Karpas-422 (cell line): ENCODE data around the gene F2RL2. TPM values are rescaled to one million over a fixed set of nuclear protein-coding genes. Genes with fewer than 3 reads are reported as not detected.

Experiments
- DNase-seq: peaks from one replicate; pipeline ENCODE4 v3.0.0-alpha.2; 2015
- H2AFZ ChIP-seq: fragments of 200-600 bp; sonication (generic); 2 replicates; pipeline ENCODE4 v1.6.1; 2014; ENCODE audit warnings: antibody characterized with exemption, low read length, mixed read lengths
- H3K27ac ChIP-seq: fragments of 200-600 bp; sonication (generic); 2 replicates; pipeline ENCODE4 v1.5.1; 2014; ENCODE audit warnings: mild to moderate bottlenecking, low read length, moderate library complexity
- H3K27me3 ChIP-seq: fragments of 200-600 bp; sonication (generic); 2 replicates; pipeline ENCODE4 v1.6.1; 2014; ENCODE audit warnings: low read length, mixed read lengths
- H3K36me3 ChIP-seq: fragments of 200-600 bp; sonication (generic); 2 replicates; pipeline ENCODE4 v1.6.1; 2014; ENCODE audit warnings: low read length, mixed read lengths; ENCODE audit not compliant: insufficient read depth
- H3K4me1 ChIP-seq: fragments of 200-600 bp; sonication (generic); 2 replicates; pipeline ENCODE4 v1.6.1; 2014; ENCODE audit warnings: mild to moderate bottlenecking, low read length, mixed read lengths
- H3K4me2 ChIP-seq: fragments of 200-600 bp; sonication (generic); 2 replicates; pipeline ENCODE4 v1.6.1; 2014; ENCODE audit warnings: low read length, low read depth, mild to moderate bottlenecking; ENCODE audit not compliant: poor library complexity, severe bottlenecking
- H3K4me3 ChIP-seq: fragments of 200-600 bp; sonication (generic); 2 replicates; pipeline ENCODE4 v1.5.1; 2014; ENCODE audit warnings: mild to moderate bottlenecking, antibody characterized with exemption, low read length, mixed read lengths
- H3K79me2 ChIP-seq: fragments of 200-600 bp; sonication (generic); 2 replicates; pipeline ENCODE4 v1.6.1; 2014; ENCODE audit warnings: mild to moderate bottlenecking, low read length, mixed read lengths
- H3K9ac ChIP-seq: fragments of 200-600 bp; sonication (generic); 2 replicates; pipeline ENCODE4 v1.6.0; 2014; ENCODE audit warnings: low read length
- H3K9me2 ChIP-seq: fragments of 200-600 bp; sonication (generic), shearing (Covaris generic); replicated peaks from 2 replicates; pipeline ENCODE4 v1.6.0; 2014; ENCODE audit warnings: mild to moderate bottlenecking, low read length, moderate library complexity; ENCODE audit not compliant: insufficient read depth
- H3K9me3 ChIP-seq: fragments of 300-700, 200-600 bp; sonication (generic); 2 replicates; pipeline ENCODE4 v1.6.1; 2014; ENCODE audit warnings: low read length, mixed read lengths
- H4K20me1 ChIP-seq: fragments of 200-600 bp; sonication (generic); 2 replicates; pipeline ENCODE4 v1.6.1; 2014; ENCODE audit warnings: mild to moderate bottlenecking, antibody characterized with exemption, low read length, low read depth; ENCODE audit not compliant: insufficient read depth
- total RNA-seq: library from RNA; depleted of rRNA; stranded (reverse); fragments of >200 nt; shearing (Covaris generic); gene quantifications from 2 replicates; pipeline ENCODE4 v1.2.3, GENCODE V29; 2014; ENCODE audit warnings: low replicate concordance; rRNA removed

Gene F2RL2, protein sequence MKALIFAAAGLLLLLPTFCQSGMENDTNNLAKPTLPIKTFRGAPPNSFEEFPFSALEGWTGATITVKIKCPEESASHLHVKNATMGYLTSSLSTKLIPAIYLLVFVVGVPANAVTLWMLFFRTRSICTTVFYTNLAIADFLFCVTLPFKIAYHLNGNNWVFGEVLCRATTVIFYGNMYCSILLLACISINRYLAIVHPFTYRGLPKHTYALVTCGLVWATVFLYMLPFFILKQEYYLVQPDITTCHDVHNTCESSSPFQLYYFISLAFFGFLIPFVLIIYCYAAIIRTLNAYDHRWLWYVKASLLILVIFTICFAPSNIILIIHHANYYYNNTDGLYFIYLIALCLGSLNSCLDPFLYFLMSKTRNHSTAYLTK
- not detected in 2 replicates for total RNA-seq

DNA sequence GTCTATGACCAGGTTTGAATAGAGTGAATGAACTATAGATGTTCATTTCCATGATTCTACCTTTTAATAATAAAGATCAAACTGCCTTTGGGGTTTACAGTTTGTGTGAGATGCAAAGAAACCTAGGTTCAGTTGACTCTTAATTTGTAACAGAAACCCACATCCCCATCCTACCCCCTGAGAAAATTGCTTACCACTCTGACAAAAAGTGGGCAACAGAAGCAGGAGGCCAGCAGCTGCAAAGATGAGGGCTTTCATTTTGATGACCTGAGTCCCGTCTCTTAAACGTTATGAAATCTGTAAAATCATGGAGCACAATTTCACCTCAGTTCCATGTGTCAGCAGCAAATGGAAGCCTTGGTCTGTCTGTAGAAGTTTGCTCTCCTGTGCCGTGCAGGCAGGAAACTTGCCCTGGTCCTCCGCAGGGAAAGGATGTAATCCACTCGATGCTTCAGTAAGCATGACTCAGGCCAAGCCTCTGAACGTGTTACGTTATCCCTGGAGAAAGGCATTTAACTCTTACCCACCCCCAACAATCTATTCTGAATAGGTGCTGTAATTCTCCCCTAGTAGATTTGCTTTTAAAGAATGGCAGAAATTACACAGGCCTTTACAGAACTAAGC lies at the start of gene F2RL2:
Gene F2RL2, minus strand, starts transcription at position 431 of the 624 bp plus-strand sequence. Its CDS starts 173 bp downstream, at position 258.
- no peaks in the 10 kb centered on the region; the same call in 1 of the 2 replicates for H3K27me3 ChIP-seq
- H3K4me1 ChIP-seq: no peaks in the 10 kb centered on the region
- no peak within 1 kb of the TSS for H3K27ac ChIP-seq
- H3K9me3 ChIP-seq: no peaks in the 10 kb centered on the region
- H3K4me2 ChIP-seq: no peak within 1 kb of the TSS
- H4K20me1 ChIP-seq: 0 out of 2 replicates have a peak, but pooled peaks cover 3% of the 10 kb centered on the region
- no peak within 1 kb of the TSS for H3K9ac ChIP-seq
- no peak for DNase-seq
- H3K36me3 ChIP-seq: no peaks in the 10 kb centered on the region
- H2AFZ ChIP-seq: no peak within 1 kb of the TSS
- H3K9me2 ChIP-seq: no peaks in the 10 kb centered on the region
- no peaks in the 10 kb centered on the region for H3K79me2 ChIP-seq
- H3K4me3 ChIP-seq: no peak within 1 kb of the TSS

DNA sequence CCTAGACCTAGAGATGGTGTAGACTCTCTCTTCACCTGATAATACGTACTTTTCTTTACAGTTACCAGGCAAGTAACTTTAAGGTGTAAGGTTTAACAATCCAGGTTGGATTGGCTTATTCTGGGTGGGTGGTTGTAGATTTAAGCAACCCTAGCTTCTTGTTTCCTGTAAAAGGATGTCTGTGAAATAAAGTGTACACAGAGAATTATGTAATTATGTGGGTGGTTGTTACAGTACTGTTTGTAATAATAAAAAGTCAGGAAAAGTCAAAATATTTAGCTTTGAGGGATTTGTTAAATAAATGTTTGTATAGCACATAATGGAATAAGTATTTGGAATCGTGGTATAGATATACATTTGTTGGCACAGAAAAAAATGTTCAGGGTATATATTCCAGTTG lies 49.0 kb upstream of the F2RL2 start:
- Histone ChIP-seq H4K20me1 (no peaks in the 10 kb centered on the region), H3K4me3 (no peak overlapping the region), H3K4me1 (no peaks in the 10 kb centered on the region), H3K27me3 (no peaks in the 10 kb centered on the region), H3K9me3 (no peaks in the 10 kb centered on the region), H3K4me2 (no peak overlapping the region), H3K9ac (no peak overlapping the region), H3K27ac (no peak overlapping the region), H3K79me2 (no peaks in the 10 kb centered on the region), H2AFZ (no peak overlapping the region), H3K36me3 (no peaks in the 10 kb centered on the region), H3K9me2 (no peaks in the 10 kb centered on the region)
- DNase-seq: no peak

DNA sequence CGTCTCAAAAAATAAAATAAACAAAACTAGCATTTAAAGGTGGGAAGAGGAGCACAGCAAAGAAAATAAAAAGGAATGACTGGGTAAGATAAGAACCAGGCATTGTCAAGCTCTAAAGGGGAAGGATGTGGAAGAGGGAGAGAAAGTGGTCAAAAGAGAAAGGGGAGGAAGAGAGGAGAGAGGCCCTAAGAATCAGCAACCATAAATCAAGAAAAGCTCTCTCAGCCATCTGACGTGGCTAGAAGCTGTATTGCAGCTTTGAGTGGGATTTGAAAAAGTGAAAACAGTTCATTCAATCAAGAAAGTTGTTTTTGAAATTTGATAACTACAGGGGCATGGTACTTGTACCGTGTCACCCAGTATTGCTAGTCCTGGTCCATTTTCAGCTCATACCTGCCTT lies 47.3 kb upstream of the F2RL2 start:
- no peaks in the 10 kb centered on the region for H3K9me2 ChIP-seq
- H3K36me3 ChIP-seq: no peaks in the 10 kb centered on the region

DNA sequence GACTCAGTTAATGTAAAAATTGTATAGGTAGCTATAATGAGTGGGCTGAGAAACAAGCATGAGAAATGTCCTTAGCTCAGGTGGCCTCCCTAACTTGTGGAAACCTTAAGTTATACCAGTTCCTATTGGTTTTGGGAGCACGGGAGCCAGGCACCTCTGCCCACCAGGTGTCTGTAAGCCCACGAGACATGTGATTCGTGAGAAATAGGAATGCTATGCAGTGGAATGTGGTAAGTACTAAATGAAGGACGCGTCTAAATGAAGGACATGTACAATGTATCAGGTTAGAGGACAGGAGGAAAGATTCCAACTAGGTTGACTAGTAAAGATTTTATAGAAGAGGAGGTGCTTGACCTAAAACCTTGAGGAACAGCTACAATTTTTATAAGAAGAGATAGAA lies 46.0 kb upstream of the F2RL2 start:
- Histone ChIP-seq H3K36me3 (no peaks in the 10 kb centered on the region), H4K20me1 (no peaks in the 10 kb centered on the region), H3K9me3 (no peaks in the 10 kb centered on the region), H3K27ac (no peak overlapping the region), H3K27me3 (no peaks in the 10 kb centered on the region), H3K9me2 (no peaks in the 10 kb centered on the region), H2AFZ (no peak overlapping the region), H3K4me2 (no peak overlapping the region), H3K4me1 (no peaks in the 10 kb centered on the region), H3K4me3 (no peak overlapping the region), H3K9ac (no peak overlapping the region), H3K79me2 (no peaks in the 10 kb centered on the region)
- no peak for DNase-seq

More for the DNA sequence above, 47.3 kb upstream of the F2RL2 start:
- Histone ChIP-seq H4K20me1 (no peaks in the 10 kb centered on the region), H3K79me2 (no peaks in the 10 kb centered on the region), H3K4me2 (no peak overlapping the region), H3K4me3 (no peak overlapping the region), H3K9me3 (no peaks in the 10 kb centered on the region), H3K27ac (no peak overlapping the region), H3K27me3 (no peaks in the 10 kb centered on the region), H2AFZ (no peak overlapping the region), H3K9ac (no peak overlapping the region), H3K4me1 (no peaks in the 10 kb centered on the region)
- no peak for DNase-seq

DNA sequence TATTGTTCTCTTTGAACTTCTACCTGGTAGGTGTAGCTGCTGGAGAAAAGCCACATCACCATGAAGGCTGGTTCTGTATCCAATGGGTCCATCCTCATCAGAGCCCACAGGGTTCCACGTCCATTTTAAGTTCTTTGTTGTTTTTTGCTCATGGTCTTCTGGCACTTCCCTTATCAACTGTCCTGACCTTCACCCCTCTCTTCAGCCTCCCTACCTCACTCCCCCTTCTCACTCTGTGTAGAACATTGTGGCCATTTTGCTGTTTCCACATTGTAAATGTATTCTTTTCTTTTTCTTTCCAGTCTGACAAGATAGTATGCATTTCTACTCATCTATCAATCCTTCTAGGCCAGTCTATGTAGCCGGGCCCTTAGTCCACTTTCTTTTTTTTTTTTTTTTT lies 44.3 kb upstream of the F2RL2 start:
- H4K20me1 ChIP-seq: no peaks in the 10 kb centered on the region
- no peak for DNase-seq
- H3K36me3 ChIP-seq: no peaks in the 10 kb centered on the region
- H3K9ac ChIP-seq: no peak overlapping the region
- H2AFZ ChIP-seq: no peak overlapping the region
- H3K27me3 ChIP-seq: no peaks in the 10 kb centered on the region
- no peak overlapping the region for H3K4me2 ChIP-seq
- H3K27ac ChIP-seq: no peak overlapping the region
- H3K9me3 ChIP-seq: no peaks in the 10 kb centered on the region
- H3K9me2 ChIP-seq: no peaks in the 10 kb centered on the region
- no peaks in the 10 kb centered on the region for H3K79me2 ChIP-seq
- no peak overlapping the region for H3K4me3 ChIP-seq
- H3K4me1 ChIP-seq: no peaks in the 10 kb centered on the region

DNA sequence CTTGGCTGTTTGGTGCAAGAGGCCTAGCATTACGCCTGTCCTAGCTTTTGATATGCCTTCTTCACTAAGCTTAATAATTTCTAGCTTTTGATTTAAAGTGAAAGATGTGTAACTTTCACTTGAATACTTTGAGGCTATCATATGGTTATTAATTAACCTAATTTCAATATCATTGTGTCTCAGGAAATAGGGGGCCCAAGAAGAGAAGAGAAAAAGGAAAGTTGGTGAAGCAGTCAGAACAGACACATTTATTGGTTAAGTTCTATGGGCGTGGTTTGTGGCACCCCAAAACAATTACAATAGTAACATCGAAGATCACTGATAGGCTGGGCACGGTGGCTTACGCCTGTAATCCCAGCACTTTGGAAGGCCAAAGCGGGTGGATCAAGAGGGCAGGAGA lies 40.9 kb upstream of the F2RL2 start:
- no peaks in the 10 kb centered on the region for H4K20me1 ChIP-seq
- H2AFZ ChIP-seq: no peak overlapping the region
- no peaks in the 10 kb centered on the region for H3K36me3 ChIP-seq
- no peaks in the 10 kb centered on the region for H3K79me2 ChIP-seq
- H3K27me3 ChIP-seq: no peaks in the 10 kb centered on the region
- no peak overlapping the region for H3K9ac ChIP-seq
- no peak for DNase-seq
- H3K27ac ChIP-seq: no peak overlapping the region
- no peak overlapping the region for H3K4me2 ChIP-seq
- no peak overlapping the region for H3K4me3 ChIP-seq
- H3K4me1 ChIP-seq: no peaks in the 10 kb centered on the region
- no peaks in the 10 kb centered on the region for H3K9me2 ChIP-seq
- no peaks in the 10 kb centered on the region for H3K9me3 ChIP-seq

DNA sequence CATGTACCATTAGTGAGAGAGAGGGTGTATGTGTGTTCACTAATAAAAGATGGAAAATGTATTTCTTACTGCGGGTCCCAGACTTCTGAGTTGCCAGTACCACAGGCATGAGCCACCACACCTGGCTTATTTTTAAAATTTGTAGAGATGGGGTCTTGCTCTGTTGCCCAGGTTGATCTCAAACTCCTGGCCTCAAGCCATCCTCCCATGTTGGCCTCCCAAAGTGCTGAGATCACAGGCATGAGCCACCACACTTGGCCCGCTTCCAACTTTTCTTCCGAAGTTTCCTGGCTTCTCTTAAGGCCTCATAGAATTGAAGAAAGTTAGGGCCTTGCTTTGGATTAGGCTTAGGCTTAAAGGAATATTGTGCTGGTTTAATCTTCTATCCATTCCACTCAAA lies 40.4 kb upstream of the F2RL2 start:
- Histone ChIP-seq H3K36me3 (no peaks in the 10 kb centered on the region), H3K27ac (no peak overlapping the region), H3K9me2 (no peaks in the 10 kb centered on the region), H3K4me1 (no peaks in the 10 kb centered on the region), H3K27me3 (no peaks in the 10 kb centered on the region), H3K79me2 (no peaks in the 10 kb centered on the region), H3K4me3 (no peak overlapping the region), H3K9ac (no peak overlapping the region), H4K20me1 (no peaks in the 10 kb centered on the region), H3K4me2 (no peak overlapping the region), H3K9me3 (no peaks in the 10 kb centered on the region), H2AFZ (no peak overlapping the region)
- no peak for DNase-seq

DNA sequence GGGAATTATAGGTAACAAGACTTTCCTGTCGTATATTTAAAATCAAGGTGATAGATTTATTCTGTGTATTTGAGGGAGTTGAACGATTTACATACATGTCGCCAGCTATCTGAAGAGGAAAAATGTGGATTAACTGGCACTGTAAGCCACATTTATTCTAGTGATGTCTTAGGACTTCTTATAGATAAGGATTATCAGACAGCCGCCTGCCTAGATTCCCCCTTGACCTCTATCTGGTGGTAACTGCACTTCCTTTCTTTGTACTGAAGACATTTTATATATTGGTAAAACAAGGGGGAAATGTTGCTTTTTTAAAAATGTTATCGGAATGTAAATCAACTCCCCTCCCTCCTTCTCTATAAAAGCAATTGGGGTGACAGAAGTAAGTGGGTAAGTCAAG lies 39.3 kb upstream of the F2RL2 start:
- no peaks in the 10 kb centered on the region for H3K9me2 ChIP-seq
- no peaks in the 10 kb centered on the region for H3K27me3 ChIP-seq
- DNase-seq: no peak
- no peaks in the 10 kb centered on the region for H3K9me3 ChIP-seq
- no peaks in the 10 kb centered on the region for H3K79me2 ChIP-seq
- no peaks in the 10 kb centered on the region for H3K36me3 ChIP-seq
- no peaks in the 10 kb centered on the region for H3K4me1 ChIP-seq
- H4K20me1 ChIP-seq: no peaks in the 10 kb centered on the region
- no peak overlapping the region for H3K27ac ChIP-seq
- no peak overlapping the region for H2AFZ ChIP-seq
- H3K9ac ChIP-seq: no peak overlapping the region
- no peak overlapping the region for H3K4me3 ChIP-seq
- no peak overlapping the region for H3K4me2 ChIP-seq
